BLaER1 (cell line): ENCODE measurements around the gene CPB1.

Experiments used
- H3K27ac ChIP-seq: shearing (Covaris generic); formaldehyde crosslinking; 2 replicates; pipeline ENCODE4 v1.8.1; 2022
- H3K27me3 ChIP-seq: shearing (Covaris generic); formaldehyde crosslinking; 2 replicates; pipeline ENCODE4 v1.8.1; 2022
- H3K36me3 ChIP-seq: shearing (Covaris generic); formaldehyde crosslinking; 2 replicates; pipeline ENCODE4 v1.8.1; 2022
- H3K4me1 ChIP-seq: shearing (Covaris generic); formaldehyde crosslinking; 2 replicates; pipeline ENCODE4 v1.8.1; 2022
- H3K4me2 ChIP-seq: shearing (Covaris generic); formaldehyde crosslinking; 2 replicates; pipeline ENCODE4 v1.8.1; 2022
- H3K4me3 ChIP-seq: shearing (Covaris generic); formaldehyde crosslinking; 2 replicates; pipeline ENCODE4 v1.8.1; 2022
- H3K9ac ChIP-seq: shearing (Covaris generic); formaldehyde crosslinking; 2 replicates; pipeline ENCODE4 v1.8.1; 2022
- H3K9me3 ChIP-seq: shearing (Covaris generic); formaldehyde crosslinking; 2 replicates; pipeline ENCODE4 v1.8.1; 2022
- H4K20me1 ChIP-seq: shearing (Covaris generic); formaldehyde crosslinking; 2 replicates; pipeline ENCODE4 v1.8.1; 2022
- Cebpa-rat ChIP-seq: shearing (Covaris generic); IDR thresholded peaks from 2 replicates; pipeline ENCODE4 v1.8.1; 2022

CPB1 gene

DNA sequence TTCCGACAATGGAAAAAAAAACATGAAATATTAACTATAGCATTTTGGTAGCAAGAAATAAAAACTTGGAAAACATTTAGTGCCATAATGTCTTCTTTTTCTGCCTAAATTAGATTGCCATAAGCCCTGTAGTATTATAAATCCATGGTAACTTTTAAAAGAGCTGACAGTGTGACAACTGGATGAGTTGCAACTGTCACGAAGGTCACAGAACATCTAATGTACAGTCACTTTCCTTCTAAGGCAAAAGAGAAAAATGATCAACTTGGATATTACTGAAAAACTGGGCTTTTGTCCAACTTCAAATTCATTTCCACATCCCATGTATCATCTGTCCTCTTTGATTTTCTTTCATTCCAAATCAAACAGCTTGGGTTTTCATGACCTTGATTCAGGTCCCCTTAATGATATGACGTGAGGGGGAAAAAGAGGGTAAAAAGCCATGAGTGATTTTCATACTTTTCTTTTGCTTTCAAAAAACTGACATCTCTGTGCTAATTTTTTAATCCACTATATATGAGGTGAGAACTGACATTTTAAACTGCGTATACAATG, 602 bp downstream of the CPB1 start:
- H3K27me3 ChIP-seq: no peaks in the 10 kb centered on the region
- H3K27ac ChIP-seq: no peak overlapping the region
- no peaks in the 10 kb centered on the region for H3K36me3 ChIP-seq
- no peak for TF ChIP-seq Cebpa-rat
- no peaks in the 10 kb centered on the region for H4K20me1 ChIP-seq
- H3K4me1 ChIP-seq: no peaks in the 10 kb centered on the region
- no peak overlapping the region for H3K4me3 ChIP-seq
- H3K9me3 ChIP-seq: no peaks in the 10 kb centered on the region
- H3K4me2 ChIP-seq: no peak overlapping the region
- H3K9ac ChIP-seq: no peak overlapping the region

- H3K27me3 ChIP-seq: no peaks in the 10 kb centered on the region
Observed at GRCh38 chr3:148829926-148830325, 2.3 kb downstream of the CPB1 start.

GRCh38 chr3:148833223-148833622, 5.6 kb downstream of the CPB1 start:
- H3K4me2 ChIP-seq: no peak overlapping the region
- no peaks in the 10 kb centered on the region for H3K9me3 ChIP-seq
- TF ChIP-seq Cebpa-rat: no peak
- H3K36me3 ChIP-seq: no peaks in the 10 kb centered on the region
- H3K4me3 ChIP-seq: no peak overlapping the region
- no peaks in the 10 kb centered on the region for H3K4me1 ChIP-seq
- no peaks in the 10 kb centered on the region for H3K27me3 ChIP-seq
- H4K20me1 ChIP-seq: no peaks in the 10 kb centered on the region
- no peak overlapping the region for H3K9ac ChIP-seq
- no peak overlapping the region for H3K27ac ChIP-seq

More at GRCh38 chr3:148829926-148830325, 2.3 kb downstream of the CPB1 start:
- Histone ChIP-seq H3K36me3 (no peaks in the 10 kb centered on the region), H3K27ac (no peak overlapping the region), H3K9ac (no peak overlapping the region), H3K4me2 (no peak overlapping the region), H3K4me1 (no peaks in the 10 kb centered on the region), H3K4me3 (no peak overlapping the region), H3K9me3 (no peaks in the 10 kb centered on the region), H4K20me1 (no peaks in the 10 kb centered on the region)
- TF ChIP-seq Cebpa-rat: no peak

GRCh38 chr3:148839805-148840204, 12.2 kb downstream of the CPB1 start:
- no peak overlapping the region for H3K27ac ChIP-seq
- no peaks in the 10 kb centered on the region for H3K27me3 ChIP-seq
- no peaks in the 10 kb centered on the region for H3K9me3 ChIP-seq
- H3K36me3 ChIP-seq: no peaks in the 10 kb centered on the region
- TF ChIP-seq Cebpa-rat: no peak
- H3K4me2 ChIP-seq: no peak overlapping the region
- H3K9ac ChIP-seq: no peak overlapping the region
- H4K20me1 ChIP-seq: no peaks in the 10 kb centered on the region
- no peak overlapping the region for H3K4me3 ChIP-seq
- H3K4me1 ChIP-seq: no peaks in the 10 kb centered on the region

GRCh38 chr3:148840451-148840850, 12.8 kb downstream of the CPB1 start:
- Histone ChIP-seq H3K4me2 (no peak overlapping the region), H3K4me3 (no peak overlapping the region), H3K9me3 (no peaks in the 10 kb centered on the region), H3K4me1 (no peaks in the 10 kb centered on the region), H3K36me3 (no peaks in the 10 kb centered on the region), H3K9ac (no peak overlapping the region), H3K27ac (no peak overlapping the region), H4K20me1 (no peaks in the 10 kb centered on the region), H3K27me3 (no peaks in the 10 kb centered on the region)
- no peak for TF ChIP-seq Cebpa-rat

GRCh38 chr3:148845756-148846395, 18.3 kb downstream of the CPB1 start:
- Histone ChIP-seq H3K4me2 (no peak overlapping the region), H4K20me1 (no peaks in the 10 kb centered on the region), H3K27ac (no peak overlapping the region), H3K36me3 (no peaks in the 10 kb centered on the region), H3K4me3 (no peak overlapping the region), H3K9ac (no peak overlapping the region), H3K4me1 (no peaks in the 10 kb centered on the region), H3K27me3 (no peaks in the 10 kb centered on the region), H3K9me3 (no peaks in the 10 kb centered on the region)
- no peak for TF ChIP-seq Cebpa-rat

- Histone ChIP-seq H3K9me3 (no peaks in the 10 kb centered on the region), H4K20me1 (no peaks in the 10 kb centered on the region), H3K4me3 (no peak overlapping the region), H3K27ac (no peak overlapping the region), H3K4me1 (no peaks in the 10 kb centered on the region), H3K36me3 (no peaks in the 10 kb centered on the region), H3K4me2 (no peak overlapping the region), H3K9ac (no peak overlapping the region), H3K27me3 (no peaks in the 10 kb centered on the region)
- TF ChIP-seq Cebpa-rat: no peak
Observed at GRCh38 chr3:148847351-148847750, 19.7 kb downstream of the CPB1 start.

DNA sequence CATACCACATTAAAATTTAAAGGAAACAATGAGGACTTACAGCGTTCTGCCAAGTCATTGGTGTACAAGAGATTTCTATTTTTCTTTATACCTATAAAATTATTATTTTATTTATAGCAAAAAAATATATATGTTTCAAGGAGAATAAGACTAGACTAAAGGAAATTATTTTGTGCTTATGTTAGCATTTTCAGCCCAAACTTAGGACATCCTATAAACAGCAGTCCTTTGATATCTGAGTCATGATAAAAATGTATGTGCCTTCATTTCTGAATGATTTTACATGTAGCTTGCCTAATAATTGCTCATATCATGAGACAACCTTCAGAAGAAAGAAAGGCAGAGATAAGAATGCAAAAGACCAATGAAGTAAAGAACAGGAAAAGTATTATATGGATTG, 20.8 kb downstream of the CPB1 start:
- Histone ChIP-seq H3K4me1 (no peaks in the 10 kb centered on the region), H3K27me3 (no peaks in the 10 kb centered on the region), H3K4me3 (no peak overlapping the region), H3K4me2 (no peak overlapping the region), H4K20me1 (no peaks in the 10 kb centered on the region), H3K9me3 (no peaks in the 10 kb centered on the region), H3K27ac (no peak overlapping the region), H3K9ac (no peak overlapping the region), H3K36me3 (no peaks in the 10 kb centered on the region)
- TF ChIP-seq Cebpa-rat: no peak

- no peaks in the 10 kb centered on the region for H3K4me1 ChIP-seq
- H3K9ac ChIP-seq: no peak overlapping the region
- no peaks in the 10 kb centered on the region for H3K9me3 ChIP-seq
- no peak overlapping the region for H3K4me2 ChIP-seq
- TF ChIP-seq Cebpa-rat: no peak
- no peaks in the 10 kb centered on the region for H3K27me3 ChIP-seq
- H4K20me1 ChIP-seq: no peaks in the 10 kb centered on the region
- no peak overlapping the region for H3K4me3 ChIP-seq
- no peaks in the 10 kb centered on the region for H3K36me3 ChIP-seq
- H3K27ac ChIP-seq: no peak overlapping the region
Observed at GRCh38 chr3:148852271-148852992, 24.8 kb downstream of the CPB1 start.

DNA sequence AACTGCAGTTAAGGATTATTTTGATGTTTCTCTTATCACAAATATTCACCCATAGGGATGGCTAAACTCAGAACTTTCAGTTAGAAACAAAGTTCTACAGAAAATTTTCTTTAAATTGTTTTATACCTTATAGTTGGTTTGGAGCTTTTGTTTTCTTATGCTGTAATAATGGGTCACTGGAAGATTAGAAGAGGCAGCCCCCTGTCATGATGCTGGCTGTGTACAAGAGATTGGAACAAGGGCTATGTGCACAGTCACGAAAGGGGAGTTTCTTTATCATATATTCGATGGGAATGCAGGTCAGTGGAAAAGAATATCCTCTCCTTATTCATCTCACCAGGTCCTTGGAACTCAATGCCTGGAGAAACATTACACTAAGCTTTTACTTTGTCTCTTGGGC, 25.5 kb downstream of the CPB1 start:
- Histone ChIP-seq H3K36me3 (no peaks in the 10 kb centered on the region), H4K20me1 (no peaks in the 10 kb centered on the region), H3K27ac (no peak overlapping the region), H3K9ac (no peak overlapping the region), H3K9me3 (no peaks in the 10 kb centered on the region), H3K27me3 (no peaks in the 10 kb centered on the region), H3K4me3 (no peak overlapping the region), H3K4me2 (no peak overlapping the region), H3K4me1 (no peaks in the 10 kb centered on the region)
- TF ChIP-seq Cebpa-rat: no peak
